Ureter (tissue), 1 donor: ENCODE measurements around the gene TRIM36. TPM values are rescaled to one million over a fixed set of nuclear protein-coding genes. Genes with fewer than 3 reads are reported as not detected.

Experiments
- DNase-seq: peaks from one replicate; pipeline ENCODE4 v3.0.0-alpha.2; 2020; ENCODE audit warnings: low spot score
- total RNA-seq: library from RNA; stranded (reverse); gene quantifications from one replicate; pipeline ENCODE4 v1.2.4, GENCODE V29; 2023
- donor health status: DM: yes; HTN: yes; CAD: no.

The TRIM36 gene
- total RNA-seq, 1 donor from 2014 or later: 0.62 TPM

DNA sequence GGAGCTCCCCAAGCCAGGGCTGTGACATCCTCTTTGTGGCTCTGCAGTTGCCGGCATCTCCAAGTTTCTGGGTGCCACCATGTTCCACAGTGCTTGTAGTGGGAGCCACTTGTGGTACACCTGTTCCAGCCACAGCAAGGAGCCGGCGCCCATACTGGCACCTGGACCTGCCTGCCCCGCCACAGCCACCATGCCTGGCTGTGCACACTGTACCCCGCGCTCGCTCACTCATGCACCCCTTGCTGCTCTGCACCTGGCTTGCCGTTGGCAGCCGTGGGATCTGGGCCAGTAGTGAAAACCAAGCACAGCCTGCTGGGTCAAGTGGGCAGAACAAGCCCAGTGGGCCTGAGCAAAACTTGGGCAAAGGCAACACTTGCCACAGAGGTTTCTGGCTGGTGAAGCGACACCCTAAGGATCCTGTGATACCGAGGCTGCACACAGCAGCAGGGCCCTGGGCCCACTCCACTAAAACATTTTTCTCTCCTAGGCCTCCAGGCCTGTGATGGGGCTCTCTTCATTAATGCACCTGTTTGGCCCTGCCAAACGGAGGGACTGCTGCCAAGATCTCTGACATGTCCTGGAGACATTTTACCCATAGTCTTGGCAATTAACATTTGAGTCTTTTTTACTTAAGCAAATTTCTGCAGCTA is 2.8 kb downstream of the TRIM36 start:
- no peak for DNase-seq

DNA sequence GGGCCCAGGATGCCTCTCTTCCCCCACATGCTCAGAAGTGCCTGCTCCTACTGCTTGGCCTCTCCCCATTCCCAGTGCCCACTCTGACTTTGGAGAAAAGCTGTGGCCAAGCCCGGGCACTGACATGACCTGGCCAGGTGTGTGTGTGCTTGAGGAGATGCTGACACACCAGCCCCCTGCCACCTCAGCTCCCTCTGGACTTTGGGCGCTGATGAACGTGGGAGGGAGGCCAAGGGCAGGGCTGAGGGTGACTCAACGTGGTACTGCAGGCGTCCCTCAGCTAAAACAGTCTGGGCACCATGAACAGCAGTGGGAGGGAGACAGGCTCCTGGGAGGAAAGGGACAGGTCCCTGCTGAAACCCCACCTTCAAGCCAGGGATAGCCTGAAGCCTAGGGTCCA is 3.9 kb downstream of the TRIM36 start:
- DNase-seq: no peak

DNA sequence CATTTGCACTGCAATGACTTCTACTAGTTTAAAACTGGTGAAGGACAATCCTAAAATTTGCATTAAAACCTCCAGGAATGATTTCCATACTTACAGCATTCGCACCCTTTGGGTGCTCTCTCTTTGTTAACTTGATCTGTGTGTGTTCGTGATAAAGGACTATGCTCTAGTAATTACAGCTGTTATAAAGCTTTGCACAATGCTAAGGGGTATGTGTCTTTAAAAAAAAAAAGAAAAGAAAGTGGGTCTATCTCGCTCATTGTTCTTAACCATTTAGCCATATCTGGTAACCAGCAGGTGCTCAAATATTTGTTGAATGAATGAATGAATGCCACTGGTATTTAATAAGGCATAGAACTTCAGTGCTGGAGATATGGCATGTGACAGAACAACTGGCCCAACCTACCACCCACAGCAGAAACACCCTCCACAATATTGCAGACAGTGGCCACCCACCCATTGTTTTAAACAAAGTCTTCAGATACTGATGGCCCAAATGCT is 8.7 kb downstream of the TRIM36 start:
- no peak for DNase-seq

DNA sequence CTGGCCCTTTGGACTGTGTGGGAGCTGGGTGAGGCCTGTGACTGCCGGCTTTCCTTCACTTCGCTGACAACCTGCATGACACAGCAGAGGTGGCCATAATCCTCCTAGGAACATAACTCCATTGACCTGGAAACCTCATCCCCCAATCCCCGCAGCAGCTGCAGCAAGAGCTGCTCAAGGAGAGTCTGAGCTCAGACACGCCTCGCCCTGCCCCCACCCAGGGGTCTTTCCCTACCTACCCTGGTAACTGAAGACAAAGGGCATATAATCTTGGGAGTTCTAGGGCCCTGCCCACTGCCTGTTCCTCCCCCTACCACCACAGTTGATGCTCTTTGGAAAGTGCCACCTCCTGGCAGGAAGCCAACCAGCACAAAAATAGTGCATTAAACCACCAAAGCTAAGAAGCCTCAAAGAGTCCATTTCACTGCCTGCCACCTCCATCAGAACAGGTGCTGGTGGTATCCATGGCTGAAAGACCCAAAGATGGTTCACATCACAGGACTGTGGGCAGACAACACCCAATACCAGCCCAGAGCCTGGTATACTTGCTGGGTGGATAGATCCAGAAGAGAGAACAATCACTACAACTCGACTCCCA is 18.4 kb downstream of the TRIM36 start:
- no peak for DNase-seq

DNA sequence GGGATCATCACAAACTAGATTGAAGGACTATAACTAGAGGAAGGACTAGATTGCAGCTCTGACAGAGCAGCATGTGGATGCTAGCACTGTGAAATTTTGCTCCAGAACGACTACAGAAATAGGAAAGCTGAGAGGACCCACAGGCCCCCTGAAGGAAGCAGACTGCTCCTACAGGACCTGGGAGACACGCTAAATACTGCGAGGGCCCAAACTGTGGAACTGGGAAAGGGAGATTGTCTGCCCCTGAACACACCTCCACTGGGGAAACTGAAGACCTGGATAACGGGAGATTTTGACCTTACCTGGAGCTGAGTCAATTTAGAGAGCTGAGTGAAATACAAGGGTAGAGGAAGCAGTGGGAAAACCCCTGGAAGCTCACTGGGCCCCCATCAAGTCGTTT is 19.2 kb downstream of the TRIM36 start:
- DNase-seq: no peak

DNA sequence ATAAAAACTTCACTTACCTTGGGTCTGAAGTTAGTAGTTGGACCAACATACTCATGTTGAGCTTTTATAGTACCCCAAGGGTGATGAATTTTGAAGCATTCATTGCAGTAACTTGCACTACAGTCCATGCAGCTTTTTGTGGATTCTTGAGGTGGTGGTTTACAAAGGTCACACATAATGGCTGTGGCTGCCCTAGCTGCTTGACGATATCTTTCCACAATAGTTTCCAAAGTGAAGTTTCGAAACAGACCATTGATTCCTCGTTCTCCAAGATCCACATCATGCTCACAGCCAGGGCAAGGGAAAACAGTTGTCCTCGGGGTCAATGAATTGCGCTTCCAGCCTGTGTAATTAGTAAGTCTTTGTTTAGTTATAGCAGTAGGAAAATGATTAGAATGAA is 22.7 kb downstream of the TRIM36 start:
- no peak for DNase-seq

DNA sequence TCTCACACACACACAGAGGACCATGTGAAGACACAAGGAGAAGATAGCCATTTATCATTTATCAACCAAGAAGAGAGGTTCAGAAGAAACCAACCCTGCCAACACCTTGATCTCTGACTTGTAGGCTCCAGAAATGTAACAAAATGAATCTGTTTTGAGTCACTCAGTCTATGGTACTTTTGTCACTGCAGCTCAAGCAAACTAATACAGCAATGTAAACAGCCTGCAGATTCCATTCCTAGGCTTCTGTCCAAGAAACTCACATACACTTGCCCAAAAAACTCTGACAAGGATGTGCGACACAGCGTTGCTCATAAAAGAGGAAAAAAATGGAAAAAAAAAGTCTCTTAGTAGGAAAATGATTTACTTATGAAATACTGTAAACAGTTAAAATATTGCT is 33.4 kb downstream of the TRIM36 start:
- no peak for DNase-seq

DNA sequence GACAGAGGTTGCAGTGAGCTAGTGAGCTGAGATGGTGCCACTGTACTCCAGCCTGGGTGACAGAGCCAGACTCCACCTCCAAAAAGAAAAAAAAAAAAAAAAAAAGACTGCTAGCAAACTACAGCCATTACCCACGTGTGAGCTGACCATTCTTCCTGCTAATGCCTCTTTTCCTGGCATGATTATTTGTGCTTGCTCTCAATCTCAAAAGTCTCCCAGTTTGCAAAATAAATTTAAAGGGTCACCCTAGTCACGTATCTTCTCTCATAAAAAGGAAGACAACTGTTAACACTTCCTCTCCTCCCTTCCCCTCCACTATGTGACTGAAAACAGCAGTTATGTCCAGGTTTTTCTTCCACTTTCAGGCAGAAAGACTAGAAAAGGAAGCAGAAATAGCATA is 37.2 kb downstream of the TRIM36 start:
- no peak for DNase-seq

DNA sequence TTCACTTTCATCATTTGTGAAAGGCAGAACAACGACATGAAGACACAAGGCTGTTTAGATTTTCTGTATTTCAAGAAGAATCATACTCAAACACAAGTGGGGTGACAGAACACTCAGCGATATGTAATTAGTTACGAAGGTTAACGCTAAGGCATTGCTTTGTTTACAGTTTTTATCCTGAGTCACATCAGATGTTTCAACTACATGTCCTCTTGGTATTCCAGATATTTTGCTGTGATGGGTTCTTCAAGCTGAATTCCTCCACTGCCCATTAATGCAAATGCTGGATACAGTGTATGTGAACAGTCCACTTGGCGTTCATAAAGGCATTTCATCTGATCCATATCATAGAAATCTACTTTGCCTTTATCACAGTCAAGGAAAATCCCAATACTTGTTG is 43.4 kb downstream of the TRIM36 start:
- DNase-seq: no peak

DNA sequence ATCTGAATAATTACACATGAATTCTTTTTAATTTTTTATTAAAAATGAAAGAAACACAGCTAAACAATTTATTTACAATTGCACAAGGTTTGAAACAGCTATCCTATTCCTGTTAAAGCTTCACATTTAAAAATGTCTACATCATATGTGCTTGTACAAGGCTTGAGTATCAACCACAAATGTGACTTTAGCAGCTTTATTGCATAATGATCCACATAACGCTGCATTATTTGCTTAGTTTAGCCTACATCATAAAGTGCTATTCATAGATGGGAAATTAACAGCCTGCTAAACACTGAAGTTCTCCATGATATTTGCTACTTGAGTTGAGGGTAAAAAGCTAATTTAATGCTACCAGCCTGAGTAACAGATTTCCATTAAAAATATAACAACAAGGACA is 45.0 kb downstream of the TRIM36 start:
- no peak for DNase-seq

DNA sequence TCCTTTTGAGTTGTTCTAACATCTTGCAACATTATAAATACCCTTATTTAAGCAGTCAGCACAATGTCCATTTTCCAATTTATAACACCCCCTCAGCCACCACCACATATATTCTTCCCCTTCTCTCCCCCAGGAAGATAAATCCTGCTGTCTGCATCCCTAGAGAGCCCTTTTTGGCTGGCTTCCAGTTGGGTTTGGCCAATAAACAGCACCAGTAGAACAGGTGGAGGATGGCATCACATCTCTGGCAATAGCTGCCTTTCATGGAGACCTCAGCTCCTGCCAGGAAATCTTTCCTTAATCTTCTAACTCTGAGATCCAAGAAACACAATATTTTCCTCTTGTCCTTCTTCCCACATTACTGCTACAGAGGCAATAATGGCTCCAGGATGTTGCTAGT is 53.7 kb downstream of the TRIM36 start:
- no peak for DNase-seq

DNA sequence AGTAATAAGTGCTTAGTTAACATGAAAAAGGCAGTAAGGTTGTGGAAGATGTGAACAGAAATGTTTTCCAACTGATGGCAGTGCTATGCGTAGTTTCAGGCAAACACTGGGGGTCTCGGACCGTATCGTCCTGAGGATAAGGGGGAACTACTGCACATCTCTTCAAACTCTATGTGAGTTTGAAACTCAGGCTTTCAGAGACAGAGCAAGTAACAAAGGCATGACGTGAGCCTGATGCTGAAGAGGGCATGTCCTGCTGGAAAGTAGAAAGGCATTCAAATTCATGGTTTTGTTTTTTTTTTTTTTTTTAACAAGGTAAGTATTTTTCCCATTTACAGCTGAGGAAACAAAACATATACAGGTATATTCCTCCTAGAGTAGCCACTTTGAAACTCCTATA is 59.9 kb downstream of the TRIM36 start:
- DNase-seq: no peak

DNA sequence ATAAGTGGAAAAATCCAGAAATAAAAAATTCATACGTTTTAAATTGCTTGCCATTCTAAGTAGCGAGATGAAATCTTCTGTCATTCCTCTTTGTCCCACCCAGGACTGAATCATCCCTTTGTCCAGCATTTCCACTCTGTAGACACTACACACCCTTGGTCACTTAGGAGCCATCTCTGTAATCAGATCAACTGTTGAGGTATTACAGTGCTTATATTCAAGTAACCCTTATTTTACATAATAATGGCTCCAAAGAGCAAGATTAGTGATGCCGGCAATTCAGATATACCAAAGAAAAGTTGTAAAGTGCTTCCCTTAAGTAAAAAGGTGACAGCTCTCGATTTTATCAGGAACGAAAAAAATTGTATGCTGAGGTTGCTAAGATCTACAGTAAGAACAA is 60.4 kb downstream of the TRIM36 start:
- DNase-seq: no peak

DNA sequence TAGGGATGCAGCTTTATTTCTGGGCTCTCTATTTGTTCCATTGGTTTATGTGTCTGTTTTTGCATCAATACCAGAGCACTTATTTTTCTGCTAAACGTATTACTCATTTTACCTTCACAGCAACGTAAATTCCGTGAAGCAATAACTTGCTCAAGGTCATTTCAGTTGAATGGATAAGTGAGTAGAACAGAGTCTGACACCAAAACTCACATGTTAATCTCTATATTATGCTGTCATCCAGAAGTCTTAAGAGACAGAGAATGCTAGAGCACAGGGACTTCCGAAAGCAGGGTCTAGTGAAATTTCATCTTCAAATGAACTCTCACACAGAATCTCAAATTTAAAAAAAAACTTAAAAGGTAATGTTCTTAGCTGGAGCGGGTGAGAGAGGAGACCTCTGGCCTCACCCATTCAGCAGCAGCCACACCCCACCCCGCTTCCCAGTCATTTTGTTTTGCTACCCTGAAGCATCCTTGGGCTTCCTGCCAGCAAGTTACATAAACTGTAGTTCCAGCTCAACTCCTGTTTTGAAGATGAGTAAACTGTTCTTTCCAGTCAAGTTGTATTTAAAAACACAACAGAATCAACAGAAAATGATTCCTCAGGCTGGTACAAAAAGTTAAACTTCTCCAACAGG is 69.3 kb downstream of the TRIM36 start:
- DNase-seq: no peak

DNA sequence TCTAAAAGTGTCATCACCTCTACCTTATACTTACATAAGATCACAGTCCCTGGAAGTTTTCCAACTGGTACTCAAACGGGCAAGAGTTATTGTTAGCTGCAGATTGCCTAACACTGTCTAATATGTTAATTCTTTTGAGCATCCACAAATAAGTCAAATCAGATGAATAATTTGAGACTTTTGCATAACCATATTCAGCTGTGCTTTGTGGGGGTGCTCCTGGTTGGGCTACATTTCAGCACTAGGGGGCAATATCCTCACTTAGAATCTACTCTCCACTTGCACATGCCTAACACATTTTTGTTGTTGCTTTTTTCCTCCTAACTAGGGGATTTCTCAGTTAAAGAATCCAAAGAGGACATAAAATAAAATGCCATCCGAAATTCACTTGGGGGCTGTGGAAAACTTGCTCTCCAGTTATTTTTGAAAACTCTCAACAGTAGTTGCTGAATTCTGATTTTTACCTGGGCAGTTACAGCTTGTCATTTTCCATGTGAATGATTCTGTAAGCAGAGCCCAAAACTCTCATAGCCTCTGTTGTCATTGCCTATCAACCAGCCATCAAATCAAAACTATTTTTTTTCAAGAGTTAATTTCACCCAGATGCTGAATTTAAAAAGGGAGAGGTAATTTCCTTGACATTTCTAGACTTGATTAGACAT is 71.5 kb downstream of the TRIM36 start:
- DNase-seq: no peak

DNA sequence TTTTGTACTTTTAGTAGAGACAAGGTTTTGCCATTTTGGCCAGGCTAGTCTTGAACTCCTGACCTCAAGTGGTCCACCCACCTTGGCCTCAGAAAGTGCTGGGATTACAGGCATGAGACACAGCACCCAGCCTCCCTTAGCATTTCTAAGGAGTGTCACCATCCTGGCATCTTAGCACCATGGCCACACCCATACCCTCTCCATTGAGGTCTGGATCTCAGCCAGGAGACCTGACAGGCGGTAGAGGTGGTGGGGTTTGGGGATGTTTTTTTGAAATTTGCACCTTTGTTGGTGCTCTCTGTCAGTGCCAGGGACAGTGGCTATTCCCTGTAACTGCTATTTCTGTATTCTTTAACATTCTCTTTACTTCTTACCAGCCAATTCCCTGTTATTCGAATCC is 72.5 kb downstream of the TRIM36 start:
- DNase-seq: no peak

DNA sequence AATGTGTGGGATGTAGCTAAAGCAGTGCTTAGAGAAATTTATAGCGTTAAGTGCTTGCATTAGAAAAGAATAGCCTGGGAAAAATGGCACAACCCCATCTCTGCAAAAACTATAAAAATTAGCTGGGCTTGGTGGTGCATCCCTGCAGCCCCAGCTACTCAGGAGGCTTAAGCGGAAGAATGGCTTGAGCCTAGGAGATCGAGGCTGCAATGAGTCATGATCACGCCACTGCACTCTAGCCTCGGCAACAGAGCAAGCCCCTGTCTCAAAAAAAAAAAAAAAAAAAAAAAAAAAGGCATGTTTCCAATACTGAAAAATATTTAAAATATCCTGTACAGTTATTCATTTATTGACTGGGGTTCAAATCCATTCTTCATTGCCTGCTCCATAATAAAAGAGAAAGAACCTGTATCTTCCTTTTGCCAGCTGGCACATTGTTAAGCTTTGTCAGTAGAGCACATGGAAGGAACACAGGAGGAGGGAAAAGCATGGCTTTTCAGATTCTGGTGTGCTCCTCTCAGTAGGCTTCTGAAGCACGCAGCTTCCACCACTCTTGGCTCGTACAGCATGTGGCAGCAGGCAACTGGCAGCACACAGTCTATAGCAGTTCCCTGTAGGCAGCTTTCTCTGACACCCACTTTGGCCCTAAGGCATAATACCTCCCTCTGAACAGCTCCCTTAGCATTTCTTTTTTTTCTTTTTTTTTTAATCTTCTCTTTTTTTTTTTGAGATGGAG is 73.5 kb downstream of the TRIM36 start:
- DNase-seq: no peak

DNA sequence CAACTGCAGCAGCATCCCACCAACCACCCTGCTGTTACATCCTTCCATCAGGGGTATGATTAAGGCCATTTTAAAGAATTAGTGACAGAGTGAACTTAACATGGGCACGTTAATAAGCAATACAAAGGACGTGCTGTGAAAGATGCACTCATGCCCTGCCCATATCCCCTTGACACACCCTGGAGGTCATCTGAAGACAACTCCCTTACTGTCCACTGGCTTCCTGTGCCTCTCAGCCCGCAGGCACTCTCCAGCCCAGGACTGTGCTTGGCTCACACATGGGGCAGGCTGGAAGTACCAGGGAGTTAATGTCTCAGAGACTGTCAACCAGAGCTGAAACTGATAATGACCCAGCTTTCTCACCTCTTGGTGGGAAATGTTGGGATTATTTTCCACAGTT is 81.8 kb downstream of the TRIM36 start:
- no peak for DNase-seq

DNA sequence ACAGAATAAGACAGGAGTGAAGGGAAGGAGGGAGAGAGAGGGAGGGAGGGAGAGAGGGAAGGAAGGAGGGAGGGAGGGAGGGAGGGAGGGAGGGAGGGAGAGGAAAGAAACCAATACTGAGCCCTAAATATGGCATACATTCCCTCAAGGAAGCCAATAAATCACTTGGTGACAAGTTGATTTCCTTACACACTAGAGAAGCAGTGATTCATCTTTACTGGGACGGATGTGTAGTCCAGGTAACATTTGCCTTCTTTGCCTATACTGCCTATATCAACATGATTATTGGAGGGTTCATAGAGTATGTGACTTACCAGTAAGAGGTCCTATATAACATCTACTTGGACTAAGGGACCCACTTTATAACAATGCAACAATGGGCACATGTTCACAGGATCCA is 83.2 kb downstream of the TRIM36 start:
- no peak for DNase-seq

DNA sequence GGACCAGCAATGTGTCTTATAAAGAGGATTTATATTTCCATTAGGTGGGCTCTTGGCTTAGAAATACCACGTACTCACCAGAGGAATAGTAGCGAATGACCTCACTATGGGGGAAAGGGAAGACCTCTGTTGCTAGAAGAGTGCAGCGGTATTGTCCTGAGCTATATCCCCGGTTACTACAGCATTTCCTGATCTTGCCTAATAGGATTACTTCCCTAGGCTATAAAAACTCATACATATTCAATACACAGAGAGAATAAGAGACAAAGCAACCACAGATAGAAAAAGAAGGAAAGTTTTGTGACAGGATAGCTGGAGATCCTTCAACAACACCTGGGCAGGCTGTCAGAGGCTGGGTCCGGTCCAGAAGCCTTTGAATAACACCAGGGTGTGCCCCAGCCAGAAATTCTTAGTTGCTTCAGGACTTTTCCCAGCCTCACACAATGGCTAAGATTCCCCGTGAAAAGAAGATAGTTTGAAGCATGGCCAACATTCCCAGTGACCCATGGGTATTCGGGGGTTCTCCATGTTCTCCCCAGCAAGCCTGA is 85.4 kb downstream of the TRIM36 start:
- no peak for DNase-seq

DNA sequence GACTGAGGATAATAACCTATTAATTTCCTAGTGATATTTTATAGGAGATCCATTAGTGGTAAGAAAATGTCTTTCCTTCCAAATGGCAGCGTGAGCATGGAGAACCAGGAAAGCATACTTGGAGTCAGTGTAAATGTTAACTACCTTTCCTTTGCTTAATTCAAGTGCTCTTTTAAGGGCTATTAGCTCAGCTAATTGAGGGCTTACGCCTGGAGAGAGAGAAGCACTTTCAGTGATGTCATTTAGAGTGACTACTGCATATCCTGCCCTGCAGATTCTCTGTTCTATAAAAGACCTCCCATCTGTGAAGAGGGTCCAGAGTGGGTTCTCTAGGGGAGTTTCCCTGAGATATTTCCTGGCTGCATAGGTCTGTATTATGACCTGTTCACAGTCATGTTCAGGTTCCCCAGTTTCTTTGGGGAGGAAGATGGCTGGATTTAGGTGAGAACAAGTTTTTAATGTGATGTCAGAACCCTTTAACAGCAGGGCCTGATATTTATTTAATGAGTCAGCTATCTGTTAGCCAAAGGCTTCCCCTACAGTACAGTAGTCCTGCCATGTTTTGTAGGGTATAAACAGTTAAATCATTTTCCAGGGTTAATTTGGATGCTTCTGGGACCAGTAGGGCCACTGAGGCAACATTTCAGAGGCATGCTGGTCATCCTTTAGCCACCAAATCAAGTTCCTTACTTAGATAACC is 89.6 kb downstream of the TRIM36 start:
- no peak for DNase-seq
